Mucosa of descending colon (tissue), 3 donors: ENCODE results near the gene RETN. TPM values are rescaled to one million over a fixed set of nuclear protein-coding genes. Genes with fewer than 3 reads are reported as not detected.
A peak's percentile ranks its signal among the peaks of the same experiment; 100 is the strongest.

Source experiments
- ATAC-seq: fragments of 200-7000 bp; cut with Tn5 transposase; one replicate; pipeline ENCODE4 v1.9.1; 2020; ENCODE audit warnings: mild to moderate bottlenecking, moderate library complexity
- DNase-seq, 3 donors: peaks; one replicate each; pipeline ENCODE4 v3.0.0-alpha.2; 2020
- H3K36me3 ChIP-seq: fragments of 200-600 bp; one replicate; pipeline ENCODE4 v1.8.0; 2021; ENCODE audit warnings: low read depth, mild to moderate bottlenecking
- H3K4me1 ChIP-seq: fragments of 200-600 bp; one replicate; pipeline ENCODE4 v1.8.0; 2021; ENCODE audit warnings: low read depth, mild to moderate bottlenecking
- H3K4me3 ChIP-seq: fragments of 200-600 bp; one replicate; pipeline ENCODE4 v1.8.0; 2021; ENCODE audit warnings: mild to moderate bottlenecking
- H3K9me3 ChIP-seq: fragments of 200-600 bp; one replicate; pipeline ENCODE4 v1.8.0; 2021; ENCODE audit warnings: mild to moderate bottlenecking
- CTCF ChIP-seq: fragments of 200-600 bp; IDR thresholded peaks from one replicate; pipeline ENCODE4 v1.8.0; 2022; ENCODE audit warnings: antibody characterized with exemption, mild to moderate bottlenecking
- intact Hi-C, 2 donors: fragments of 100-400 bp; cut with DNase I in 1 of 2; cut with micrococcal nuclease in 1 of 2; formaldehyde crosslinking; loops; one replicate each; pipeline versions ENCODE4 v1.11.0 to v1.11.1; 2022; cut with DNase I, micrococcal nuclease
- total RNA-seq, 3 donors: library from RNA; stranded (reverse); fragmentation: NEBNext Ultra II Directional in 2 of 3; extraction: Animal tissue kit (Norgen Biotek cat#: 25700) in 2 of 3; gene quantifications; one replicate each; pipeline versions ENCODE4 v1.2.1 to v1.2.4, GENCODE V29; 2021 to 2023
- donor health status: DM: no; HTN: no; CAD: no; lungs with moderate emphysema.
- donor health status: DM: no; HTN: no; CAD: no.
- donor health status: DM: no; HTN: yes; CAD: no.

RETN gene
- total RNA-seq, 3 donors from 2014 or later, result not detected

- DNase-seq (no peak), ATAC-seq (no peak)
- H3K4me1 ChIP-seq, result no peaks in the 10 kb centered on the region
- H3K36me3 ChIP-seq, result no peaks in the 10 kb centered on the region
- intact Hi-C loops, result no loop called here
- no peaks in the 10 kb centered on the region for H3K9me3 ChIP-seq
- H3K4me3 ChIP-seq, result no peak overlapping the region
- TF ChIP-seq CTCF, result no peak
These were observed 3.8 kb upstream of the RETN start for GRCh38 chr19:7665076-7665475.

- no peak for TF ChIP-seq CTCF
- Histone ChIP-seq H3K9me3 (no peaks in the 10 kb centered on the region), H3K36me3 (no peaks in the 10 kb centered on the region), H3K4me1 (no peaks in the 10 kb centered on the region), H3K4me3 (no peak overlapping the region)
- no peak for DNase-seq
- ATAC-seq, result no peak
- intact Hi-C loops, result no loop called here
These were observed 792 bp downstream of the RETN start for GRCh38 chr19:7669641-7670040.

- Histone ChIP-seq H3K4me1 (no peaks in the 10 kb centered on the region), H3K4me3 (no peak overlapping the region), H3K36me3 (no peaks in the 10 kb centered on the region), H3K9me3 (no peaks in the 10 kb centered on the region)
- DNase-seq, result no peak
- intact Hi-C loops, result no loop called here
- peak; percentile 36 for ATAC-seq
- no peak for TF ChIP-seq CTCF
These were observed 1.4 kb downstream of the RETN start for GRCh38 chr19:7670150-7670783.

GRCh38 chr19:7670790-7671189 lies 1.9 kb downstream of the RETN start:
- no peak for ATAC-seq

GRCh38 chr19:7672522-7672921 lies 3.7 kb downstream of the RETN start:
- intact Hi-C loops, result no loop called here
- TF ChIP-seq CTCF, result no peak
- DNase-seq (no peak), ATAC-seq (no peak)
- no peaks in the 10 kb centered on the region for H3K36me3 ChIP-seq
- no peak overlapping the region for H3K4me3 ChIP-seq
- H3K9me3 ChIP-seq, result no peaks in the 10 kb centered on the region
- no peaks in the 10 kb centered on the region for H3K4me1 ChIP-seq

More at GRCh38 chr19:7670790-7671189, 1.9 kb downstream of the RETN start:
- intact Hi-C loops, result no loop called here
- Histone ChIP-seq H3K4me1 (no peaks in the 10 kb centered on the region), H3K9me3 (no peaks in the 10 kb centered on the region), H3K36me3 (no peaks in the 10 kb centered on the region), H3K4me3 (no peak overlapping the region)
- TF ChIP-seq CTCF, result no peak
- DNase-seq, result no peak
